GM12875 (cell line): Measurements from ENCODE around the gene NSG1.

Source experiments
- H3K4me3 ChIP-seq: one replicate; pipeline ENCODE4 v1.5.1; 2011; ENCODE audit warnings: low read depth, low read length, control low read depth
- CTCF ChIP-seq: IDR thresholded peaks from 2 replicates; pipeline ENCODE4 v1.5.1; 2011; ENCODE audit warnings: low read depth, mild to moderate bottlenecking, control low read depth, inconsistent platforms, low read length, moderate library complexity, borderline replicate concordance; ENCODE audit not compliant: insufficient read depth

NSG1 gene

GRCh38 chr4:4455210-4455865, 68.4 kb downstream of the NSG1 start:
- H3K4me3 ChIP-seq: no peak overlapping the region
- TF ChIP-seq CTCF: no peak

- no peak overlapping the region for H3K4me3 ChIP-seq
- TF ChIP-seq CTCF: no peak
Measured at GRCh38 chr4:4456351-4456750, 69.4 kb downstream of the NSG1 start.

GRCh38 chr4:4456816-4457578, 70.1 kb downstream of the NSG1 start:
- no peak for TF ChIP-seq CTCF

GRCh38 chr4:4457803-4458553, 71.1 kb downstream of the NSG1 start:
- H3K4me3 ChIP-seq: no peak overlapping the region
- TF ChIP-seq CTCF: no peak

More at GRCh38 chr4:4456816-4457578, 70.1 kb downstream of the NSG1 start:
- H3K4me3 ChIP-seq: no peak overlapping the region

- no peak overlapping the region for H3K4me3 ChIP-seq
- no peak for TF ChIP-seq CTCF
Measured at GRCh38 chr4:4459181-4459580, 72.3 kb downstream of the NSG1 start.

- TF ChIP-seq CTCF: no peak
- H3K4me3 ChIP-seq: no peak overlapping the region
Measured at GRCh38 chr4:4460759-4461158, 73.9 kb downstream of the NSG1 start.

- no peak overlapping the region for H3K4me3 ChIP-seq
- no peak for TF ChIP-seq CTCF
Measured at GRCh38 chr4:4461178-4461577, 74.3 kb downstream of the NSG1 start.
